Uterus (tissue), 2 donors: Measurements from ENCODE around the gene SSBP3.

ENCODE experiments used
- POLR2A ChIP-seq, 2 donors: fragments of 450-650 bp; IDR thresholded peaks; one replicate each; pipeline ENCODE4 v1.6.1; 2016; ENCODE audit warnings: antibody characterized with exemption in 2 of 2, mild to moderate bottlenecking in 1 of 2, moderate library complexity in 1 of 2
- TF ChIP-seq, protein P1 (sequence below), 4 experiments: fragments of 200-600 bp in 2 of 4; fragments of 450-650 bp in 2 of 4; sonication (generic) in 2 of 4; IDR thresholded peaks; one replicate each; pipeline ENCODE4 v1.5.1; 2016 to 2019; ENCODE audit warnings: antibody characterized with exemption in 4 of 4, mild to moderate bottlenecking in 2 of 4, moderate library complexity in 1 of 4

DNA sequence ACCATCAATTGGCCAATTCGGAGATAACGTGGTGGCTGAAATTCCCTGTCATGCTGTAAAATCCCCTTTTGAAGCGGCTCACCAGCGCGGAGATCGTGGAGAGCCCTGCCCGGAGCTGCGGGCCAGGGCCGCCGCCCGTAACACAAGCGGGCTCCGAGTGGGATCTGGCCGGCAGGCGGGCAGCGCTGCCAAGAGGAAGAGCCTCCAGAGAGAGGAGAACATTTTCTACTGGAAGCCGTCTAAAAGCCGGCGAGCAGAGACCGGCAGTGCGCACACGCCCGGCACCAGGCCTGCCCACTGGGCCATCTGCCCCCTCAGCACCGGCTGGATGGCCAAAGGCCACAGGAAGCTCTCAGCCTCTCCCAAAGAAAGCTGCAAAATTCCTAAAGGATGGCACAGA is 15.5 kb downstream of the SSBP3 start:
- TF ChIP-seq, protein P1, sequence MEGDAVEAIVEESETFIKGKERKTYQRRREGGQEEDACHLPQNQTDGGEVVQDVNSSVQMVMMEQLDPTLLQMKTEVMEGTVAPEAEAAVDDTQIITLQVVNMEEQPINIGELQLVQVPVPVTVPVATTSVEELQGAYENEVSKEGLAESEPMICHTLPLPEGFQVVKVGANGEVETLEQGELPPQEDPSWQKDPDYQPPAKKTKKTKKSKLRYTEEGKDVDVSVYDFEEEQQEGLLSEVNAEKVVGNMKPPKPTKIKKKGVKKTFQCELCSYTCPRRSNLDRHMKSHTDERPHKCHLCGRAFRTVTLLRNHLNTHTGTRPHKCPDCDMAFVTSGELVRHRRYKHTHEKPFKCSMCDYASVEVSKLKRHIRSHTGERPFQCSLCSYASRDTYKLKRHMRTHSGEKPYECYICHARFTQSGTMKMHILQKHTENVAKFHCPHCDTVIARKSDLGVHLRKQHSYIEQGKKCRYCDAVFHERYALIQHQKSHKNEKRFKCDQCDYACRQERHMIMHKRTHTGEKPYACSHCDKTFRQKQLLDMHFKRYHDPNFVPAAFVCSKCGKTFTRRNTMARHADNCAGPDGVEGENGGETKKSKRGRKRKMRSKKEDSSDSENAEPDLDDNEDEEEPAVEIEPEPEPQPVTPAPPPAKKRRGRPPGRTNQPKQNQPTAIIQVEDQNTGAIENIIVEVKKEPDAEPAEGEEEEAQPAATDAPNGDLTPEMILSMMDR (IDR thresholded peaks at IDR 0.05), result no peak
- no peak for TF ChIP-seq POLR2A (IDR thresholded peaks at IDR 0.05)
